Dermis blood vessel endothelial cell (primary cell): Measurements from ENCODE around the gene GSTA2. TPM values are rescaled to one million over a fixed set of nuclear protein-coding genes. Genes with fewer than 3 reads are reported as not detected.
"Not testable (repeated sequence)": the region's sequence is repeated elsewhere in the genome, so short reads cannot be mapped to it uniquely, and the experiment has no call there.

ENCODE experiments used
- DNase-seq: peaks from one replicate; pipeline ENCODE4 v3.0.0; 2010
- total RNA-seq: library from RNA; depleted of rRNA; stranded (reverse); fragments of >200 nt; gene quantifications from 2 replicates; pipeline ENCODE4 v1.2.3, GENCODE V29; 2014

GSTA2 gene
- total RNA-seq, 1 donor from 2014 or later, result not detected

- DNase-seq, result peak; percentile 68
Measured at GRCh38 chr6:52724406-52725121, 38.7 kb downstream of the GSTA2 start.

GRCh38 chr6:52724042-52724405 lies 39.3 kb downstream of the GSTA2 start:
- no peak for DNase-seq

- DNase-seq, result no peak
Measured at GRCh38 chr6:52720321-52720720, 43.0 kb downstream of the GSTA2 start.

GRCh38 chr6:52718550-52718949 lies 44.7 kb downstream of the GSTA2 start:
- DNase-seq, result no peak

- DNase-seq, result not testable (repeated sequence)
Measured at GRCh38 chr6:52714761-52715160, 48.5 kb downstream of the GSTA2 start.

GRCh38 chr6:52712136-52712535 lies 51.1 kb downstream of the GSTA2 start:
- DNase-seq, result no peak

GRCh38 chr6:52707963-52708680 lies 55.2 kb downstream of the GSTA2 start:
- no peak for DNase-seq

GRCh38 chr6:52706001-52706400 lies 57.3 kb downstream of the GSTA2 start:
- DNase-seq, result no peak

- DNase-seq, result not testable (repeated sequence)
Measured at GRCh38 chr6:52704781-52705502, 58.3 kb downstream of the GSTA2 start.

GRCh38 chr6:52704060-52704459 lies 59.2 kb downstream of the GSTA2 start:
- no peak for DNase-seq

Other genes with a start within 250 kb of the GSTA2 start
- gene TRAM2, start 186.4 kb downstream of the GSTA2 start, total RNA-seq, result 30.6 and 51.3 TPM in 2 replicates
- 20.4 and 22.9 TPM in 2 replicates for gene TMEM14A, start 92.4 kb downstream of the GSTA2 start, total RNA-seq
- not detected in 2 replicates for gene GSTA1, start 40.3 kb upstream of the GSTA2 start, total RNA-seq
- not detected in 2 replicates for gene GSTA5, start 77.3 kb upstream of the GSTA2 start, total RNA-seq
- gene GSTA3, start 146.2 kb upstream of the GSTA2 start, total RNA-seq, result not detected in 2 replicates
- 17.7 and 26.1 TPM in 2 replicates for gene GSTA4, start 231.8 kb upstream of the GSTA2 start, total RNA-seq